ENCODE data around the gene IFNL3. TPM values are rescaled to one million over a fixed set of nuclear protein-coding genes. Genes with fewer than 3 reads are reported as not detected.

IFNL3 gene
- total RNA-seq, 1 donor from 2014 or later, result not detected

GRCh38 chr19:39264306-39265290, 19.8 kb upstream of the IFNL3 start:
- Mint-ChIP-seq H3K9me3 (no peaks in the 10 kb centered on the region), H3K27me3 (peaks cover 36% of the 10 kb centered on the region), H3K27ac (no peak overlapping the region), H3K36me3 (ENCODE audit: low read depth) (no peaks in the 10 kb centered on the region), H3K4me1 (peaks cover 3% of the 10 kb centered on the region), H3K4me3 (no peak overlapping the region)
- DNase-seq, result no peak
- intact Hi-C loops (cut with micrococcal nuclease), result no loop called here

GRCh38 chr19:39263912-39264305, 19.1 kb upstream of the IFNL3 start:
- Mint-ChIP-seq H3K4me1 (peaks cover 3% of the 10 kb centered on the region), H3K36me3 (ENCODE audit: low read depth) (no peaks in the 10 kb centered on the region), H3K9me3 (no peaks in the 10 kb centered on the region), H3K27ac (no peak overlapping the region), H3K4me3 (no peak overlapping the region), H3K27me3 (peaks cover 33% of the 10 kb centered on the region)
- intact Hi-C loops (cut with micrococcal nuclease), result no loop called here
- DNase-seq, result no peak

- H3K4me3 Mint-ChIP-seq, result no peak overlapping the region
- no peak for DNase-seq
- H3K9me3 Mint-ChIP-seq, result no peaks in the 10 kb centered on the region
- peaks cover 3% of the 10 kb centered on the region for H3K4me1 Mint-ChIP-seq
- H3K36me3 Mint-ChIP-seq (ENCODE audit: low read depth), result no peaks in the 10 kb centered on the region
- H3K27ac Mint-ChIP-seq, result no peak overlapping the region
- peaks cover 33% of the 10 kb centered on the region for H3K27me3 Mint-ChIP-seq
- intact Hi-C loops (cut with micrococcal nuclease), result no loop called here
These were observed 17.7 kb upstream of the IFNL3 start for GRCh38 chr19:39262496-39262895.

GRCh38 chr19:39261704-39262103, 16.9 kb upstream of the IFNL3 start:
- Mint-ChIP-seq H3K4me3 (no peak overlapping the region), H3K27ac (no peak overlapping the region), H3K4me1 (peaks cover 3% of the 10 kb centered on the region), H3K27me3 (peaks cover 37% of the 10 kb centered on the region), H3K36me3 (ENCODE audit: low read depth) (no peaks in the 10 kb centered on the region), H3K9me3 (no peaks in the 10 kb centered on the region)
- intact Hi-C loops (cut with micrococcal nuclease), result no loop called here
- no peak for DNase-seq

GRCh38 chr19:39257227-39257626, 12.4 kb upstream of the IFNL3 start:
- intact Hi-C loops (cut with micrococcal nuclease), result no loop called here
- H3K36me3 Mint-ChIP-seq (ENCODE audit: low read depth), result no peaks in the 10 kb centered on the region
- DNase-seq, result no peak
- H3K9me3 Mint-ChIP-seq, result no peaks in the 10 kb centered on the region
- H3K4me3 Mint-ChIP-seq, result no peak overlapping the region
- peaks cover 19% of the 10 kb centered on the region for H3K27me3 Mint-ChIP-seq
- peaks cover 2% of the 10 kb centered on the region for H3K4me1 Mint-ChIP-seq
- no peak overlapping the region for H3K27ac Mint-ChIP-seq

GRCh38 chr19:39254531-39255345, 9.9 kb upstream of the IFNL3 start:
- Mint-ChIP-seq H3K4me1 (peaks cover 2% of the 10 kb centered on the region), H3K27me3 (peaks cover 22% of the 10 kb centered on the region), H3K9me3 (no peaks in the 10 kb centered on the region), H3K27ac (no peak overlapping the region), H3K36me3 (ENCODE audit: low read depth) (no peaks in the 10 kb centered on the region), H3K4me3 (no peak overlapping the region)
- no peak for DNase-seq
- intact Hi-C loops (cut with micrococcal nuclease), result no loop called here

- DNase-seq, result no peak
- no peaks in the 10 kb centered on the region for H3K9me3 Mint-ChIP-seq
- no peak overlapping the region for H3K4me3 Mint-ChIP-seq
- intact Hi-C loops (cut with micrococcal nuclease), result no loop called here
- no peaks in the 10 kb centered on the region for H3K36me3 Mint-ChIP-seq (ENCODE audit: low read depth)
- peaks cover 26% of the 10 kb centered on the region for H3K27me3 Mint-ChIP-seq
- peaks cover 2% of the 10 kb centered on the region for H3K4me1 Mint-ChIP-seq
- H3K27ac Mint-ChIP-seq, result no peak overlapping the region
These were observed 8.8 kb upstream of the IFNL3 start for GRCh38 chr19:39253374-39254149.

GRCh38 chr19:39252458-39252857, 7.7 kb upstream of the IFNL3 start:
- no peak for DNase-seq
- Mint-ChIP-seq H3K4me1 (no peaks in the 10 kb centered on the region), H3K9me3 (no peaks in the 10 kb centered on the region), H3K4me3 (no peak overlapping the region), H3K27me3 (peaks cover 26% of the 10 kb centered on the region), H3K36me3 (ENCODE audit: low read depth) (no peaks in the 10 kb centered on the region), H3K27ac (no peak overlapping the region)
- intact Hi-C loops (cut with micrococcal nuclease), result no loop called here

GRCh38 chr19:39251846-39252245, 7.0 kb upstream of the IFNL3 start:
- Mint-ChIP-seq H3K4me1 (no peaks in the 10 kb centered on the region), H3K4me3 (no peak overlapping the region), H3K36me3 (ENCODE audit: low read depth) (no peaks in the 10 kb centered on the region), H3K9me3 (no peaks in the 10 kb centered on the region), H3K27me3 (peaks cover 27% of the 10 kb centered on the region), H3K27ac (no peak overlapping the region)
- no peak for DNase-seq
- intact Hi-C loops (cut with micrococcal nuclease), result no loop called here

GRCh38 chr19:39251081-39251480, 6.3 kb upstream of the IFNL3 start:
- Mint-ChIP-seq H3K4me3 (no peak overlapping the region), H3K27me3 (peaks cover 26% of the 10 kb centered on the region), H3K36me3 (ENCODE audit: low read depth) (no peaks in the 10 kb centered on the region), H3K27ac (no peak overlapping the region), H3K9me3 (no peaks in the 10 kb centered on the region), H3K4me1 (no peaks in the 10 kb centered on the region)
- DNase-seq, result no peak
- intact Hi-C loops (cut with micrococcal nuclease), result no loop called here

GRCh38 chr19:39248806-39249205, 4.0 kb upstream of the IFNL3 start, which contains the start of gene IFNL4:
Gene IFNL4 (minus strand): TSS chr19:39248856.
- H3K27ac Mint-ChIP-seq, result peak within 1 kb of the TSS; percentile 5
- H3K27me3 Mint-ChIP-seq, result peaks cover 22% of the 10 kb centered on the region
- no peaks in the 10 kb centered on the region for H3K4me1 Mint-ChIP-seq
- no peaks in the 10 kb centered on the region for H3K36me3 Mint-ChIP-seq (ENCODE audit: low read depth)
- DNase-seq, result no peak
- H3K4me3 Mint-ChIP-seq, result no peak within 1 kb of the TSS
- intact Hi-C loops (cut with micrococcal nuclease), result no loop called here
- H3K9me3 Mint-ChIP-seq, result no peaks in the 10 kb centered on the region

- Mint-ChIP-seq H3K4me1 (no peaks in the 10 kb centered on the region), H3K4me3 (no peak overlapping the region), H3K9me3 (no peaks in the 10 kb centered on the region), H3K27ac (no peak overlapping the region), H3K27me3 (peaks cover 16% of the 10 kb centered on the region), H3K36me3 (ENCODE audit: low read depth) (no peaks in the 10 kb centered on the region)
- peak; percentile 57 for DNase-seq
- intact Hi-C loops (cut with micrococcal nuclease), result no loop called here
These were observed 3.2 kb upstream of the IFNL3 start for GRCh38 chr19:39247701-39248664.

All from activated CD4-positive, alpha-beta T cell treated with anti-CD3 and anti-CD28 coated beads, Interleukin-2, amount 10 ng/mL, durations not matched to agents 24 days and 14 days (primary cell).